IMR-90 (cell line): ENCODE data around the gene GALC. TPM values are rescaled to one million over a fixed set of nuclear protein-coding genes. Genes with fewer than 3 reads are reported as not detected.

Source experiments
- ATAC-seq: fragments of 200-7000 bp; cut with Tn5 transposase; 2 replicates; pipeline ENCODE4 v1.9.1; 2020; ENCODE audit warnings: low read depth, mild to moderate bottlenecking, moderate library complexity
- BruUV-seq: library from RNA; stranded (reverse); fragments of 400-500 nt; replicated peaks from 2 replicates; lab custom pipeline; 2021; lab: Mats Ljungman, UMichigan
- CTCF ChIA-PET: fragments of 300-600 bp; formaldehyde crosslinking; extraction: SDS; loops from one replicate; lab custom pipeline; 2021; ENCODE audit warnings: antibody characterized with exemption; lab: Yijun Ruan, JAX
- POLR2A ChIA-PET: fragments of 300-600 bp; sonication (Branson Sonifier 250); formaldehyde crosslinking; loops from one replicate; lab custom pipeline; 2022; ENCODE audit warnings: antibody characterized with exemption; ENCODE audit not compliant: unreplicated experiment; lab: Charles Lee
- DNase-seq: peaks from one replicate; pipeline ENCODE4 v3.0.0; 2013
- H2AFZ ChIP-seq: replicated peaks from 2 replicates; pipeline ENCODE3; 2013; ENCODE audit warnings: low read length, mild to moderate bottlenecking; ENCODE audit not compliant: poor library complexity
- H2AK5ac ChIP-seq: 2 replicates; pipeline ENCODE4 v1.6.1; 2013; ENCODE audit warnings: low read depth, low read length, inconsistent platforms
- H2AK9ac ChIP-seq: replicated peaks from 2 replicates; pipeline ENCODE3; 2013; ENCODE audit warnings: mild to moderate bottlenecking, low read depth, low read length, moderate library complexity; ENCODE audit not compliant: poor library complexity
- H2BK120ac ChIP-seq: 2 replicates; pipeline ENCODE4 v1.6.1; 2013; ENCODE audit warnings: low read depth, low read length, inconsistent platforms
- H2BK15ac ChIP-seq: 3 replicates; pipeline ENCODE4 v1.6.1; 2013; ENCODE audit warnings: low read depth, low read length, inconsistent platforms
- H2BK20ac ChIP-seq: 2 replicates; pipeline ENCODE4 v1.6.1; 2013; ENCODE audit warnings: low read depth, mild to moderate bottlenecking, inconsistent platforms, low read length, moderate library complexity
- H2BK5ac ChIP-seq: 2 replicates; pipeline ENCODE4 v1.6.1; 2013; ENCODE audit warnings: mild to moderate bottlenecking, low read depth, low read length, inconsistent platforms; ENCODE audit not compliant: poor library complexity, severe bottlenecking
- H3K14ac ChIP-seq: replicated peaks from 2 replicates; pipeline ENCODE4 v1.6.1; 2013; ENCODE audit warnings: low read depth, low read length, inconsistent platforms
- H3K18ac ChIP-seq: 2 replicates; pipeline ENCODE4 v1.6.1; 2013; ENCODE audit warnings: low read depth, low read length, control low read depth
- H3K23ac ChIP-seq: 2 replicates; pipeline ENCODE4 v1.6.1; 2013; ENCODE audit warnings: low read depth, low read length, inconsistent platforms
- H3K27ac ChIP-seq: 2 replicates; pipeline ENCODE4 v1.5.1; 2013; ENCODE audit warnings: mild to moderate bottlenecking, control low read depth, low read length; ENCODE audit not compliant: insufficient read depth
- H3K27me3 ChIP-seq: 2 replicates; pipeline ENCODE4 v1.6.1; 2013; ENCODE audit warnings: low read length; ENCODE audit not compliant: control insufficient read depth, insufficient read depth
- H3K36me3 ChIP-seq: 2 replicates; pipeline ENCODE4 v1.6.1; 2013; ENCODE audit warnings: low read length, mixed read lengths; ENCODE audit not compliant: control insufficient read depth, insufficient read depth
- H3K4ac ChIP-seq: 2 replicates; pipeline ENCODE4 v1.6.1; 2013; ENCODE audit warnings: low read depth, low read length, inconsistent platforms
- H3K4me1 ChIP-seq: 2 replicates; pipeline ENCODE4 v1.6.1; 2013; ENCODE audit warnings: low read length, mixed read lengths; ENCODE audit not compliant: control insufficient read depth, insufficient read depth
- H3K4me2 ChIP-seq: 2 replicates; pipeline ENCODE4 v1.6.1; 2013; ENCODE audit warnings: low read depth, mild to moderate bottlenecking, control low read depth, low read length, moderate library complexity
- H3K4me3 ChIP-seq: 2 replicates; pipeline ENCODE4 v1.5.1; 2013; ENCODE audit warnings: low read depth, mild to moderate bottlenecking, control low read depth, low read length, moderate library complexity; ENCODE audit not compliant: insufficient read depth
- H3K56ac ChIP-seq: 2 replicates; pipeline ENCODE4 v1.6.1; 2013; ENCODE audit warnings: low read length, inconsistent platforms; ENCODE audit not compliant: insufficient read depth; ENCODE audit errors: extremely low read depth
- H3K79me1 ChIP-seq, 2 experiments: 2 replicates each; pipeline ENCODE4 v1.6.1; 2013; ENCODE audit warnings: low read length in 2 of 2, inconsistent platforms in 1 of 2, low read depth in 1 of 2
- H3K9ac ChIP-seq: 2 replicates; pipeline ENCODE4 v1.6.1; 2013; ENCODE audit warnings: low read depth, low read length, control low read depth
- H3K9me1 ChIP-seq: 2 replicates; pipeline ENCODE4 v1.6.1; 2013; ENCODE audit warnings: low read length, inconsistent platforms; ENCODE audit not compliant: insufficient read depth
- H3K9me3 ChIP-seq: 2 replicates; pipeline ENCODE4 v1.6.1; 2013; ENCODE audit warnings: low read length; ENCODE audit not compliant: control insufficient read depth, insufficient read depth
- H4K20me1 ChIP-seq: 2 replicates; pipeline ENCODE4 v1.6.1; 2013; ENCODE audit warnings: low read length, inconsistent platforms; ENCODE audit not compliant: insufficient read depth
- H4K5ac ChIP-seq: 2 replicates; pipeline ENCODE4 v1.6.1; 2013; ENCODE audit warnings: mild to moderate bottlenecking, low read depth, low read length, control low read depth
- H4K8ac ChIP-seq, 2 experiments: 2 replicates each; pipeline ENCODE4 v1.6.1; 2013; ENCODE audit warnings: low read depth in 2 of 2, low read length in 2 of 2, control low read depth in 1 of 2, inconsistent platforms in 1 of 2
- H4K91ac ChIP-seq: 2 replicates; pipeline ENCODE4 v1.6.1; 2013; ENCODE audit warnings: low read depth, low read length, inconsistent platforms; ENCODE audit not compliant: insufficient read depth
- RFX5 ChIP-seq: IDR thresholded peaks from 2 replicates; pipeline ENCODE4 v1.8.0; 2012; ENCODE audit warnings: low read depth, mild to moderate bottlenecking, low read length, moderate library complexity
- WGBS, 2 experiments: methylation state at CpG; one replicate each; pipeline versions ENCODE4 v1.1.5 to v1.1.7; 2013; ENCODE audit warnings: missing lambda C conversion rate in 2 of 2; ENCODE audit not compliant: insufficient read length in 1 of 2; ENCODE audit errors: extremely low coverage in 2 of 2; 5-methylcytosine and 5-hydroxymethylcytosine counted together
- dilution Hi-C: fragments of 300-500 bp; cut with HindIII; formaldehyde crosslinking; loops from one replicate; pipeline ENCODE4 v1.14.3; 2018; ENCODE audit warnings: low sequenced_read_pairs; ENCODE audit not compliant: unreplicated experiment
- in situ Hi-C: fragments of 300-500 bp; cut with MboI; formaldehyde crosslinking; loops from 3 replicates; pipeline ENCODE4 v1.14.3; 2019; ENCODE audit warnings: low sequenced_read_pairs, inconsistent platforms, mixed read lengths
- intact Hi-C: fragments of 100-400 bp; cut with micrococcal nuclease; formaldehyde crosslinking; loops from 2 replicates; pipeline ENCODE4 v1.10.0; 2022
- polyA plus RNA-seq, 3 experiments: library from polyadenylated mRNA; depleted of rRNA; stranded (reverse); fragments of >200 nt; gene quantifications; 2 replicates each; pipeline ENCODE4 v1.2.3, GENCODE V29; 2012; ENCODE audit warnings: low replicate concordance in 1 of 3
- total RNA-seq: library from RNA; depleted of rRNA; stranded (reverse); fragments of >200 nt; gene quantifications from 2 replicates; pipeline ENCODE4 v1.2.3, GENCODE V29; 2012
- TF ChIP-seq, protein P1 (sequence below): fragments of 150-350 bp; IDR thresholded peaks from 2 replicates; pipeline ENCODE4 v1.6.1; 2017; ENCODE audit warnings: mild to moderate bottlenecking, antibody characterized with exemption, low read length, low read depth

Gene GALC
- total and polyA plus RNA-seq, 2 of the 4 experiments (the other 2 are of a cell fraction), result 6.3 to 7.9 TPM

GRCh38 chr14:87995500-87996290 is 2.7 kb upstream of the GALC start (continued):
- TF ChIP-seq, protein P1, sequence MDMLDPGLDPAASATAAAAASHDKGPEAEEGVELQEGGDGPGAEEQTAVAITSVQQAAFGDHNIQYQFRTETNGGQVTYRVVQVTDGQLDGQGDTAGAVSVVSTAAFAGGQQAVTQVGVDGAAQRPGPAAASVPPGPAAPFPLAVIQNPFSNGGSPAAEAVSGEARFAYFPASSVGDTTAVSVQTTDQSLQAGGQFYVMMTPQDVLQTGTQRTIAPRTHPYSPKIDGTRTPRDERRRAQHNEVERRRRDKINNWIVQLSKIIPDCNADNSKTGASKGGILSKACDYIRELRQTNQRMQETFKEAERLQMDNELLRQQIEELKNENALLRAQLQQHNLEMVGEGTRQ, result no peak

- no peak for TF ChIP-seq RFX5
- no peaks in the 10 kb centered on the region for H3K36me3 ChIP-seq
- H3K18ac ChIP-seq, result peak overlapping the region; percentile 33; the same call in 1 of the 2 replicates
- CTCF ChIA-PET, result no interaction called here
- no peak overlapping the region for H3K4ac ChIP-seq
- no peak overlapping the region for H3K4me2 ChIP-seq
- H3K56ac ChIP-seq, result no peak overlapping the region
- DNase-seq (no peak), ATAC-seq (no peak)
- no peak overlapping the region for H3K14ac ChIP-seq
- no peak overlapping the region for H3K9ac ChIP-seq
- intact Hi-C loops (no loop called here), in situ Hi-C loops (no loop called here), dilution Hi-C loops (no loop called here)
- peak overlapping the region in 1 of 2 experiments; percentile 32; a peak in 1 of 4 replicates for H4K8ac ChIP-seq
- no TSS peak for BruUV-seq
- H3K9me3 ChIP-seq, result no peaks in the 10 kb centered on the region
- WGBS, 2 experiments, result 92% methylated on average over 2 of the region's 6 CpGs; no CpG with 5 or more reads in 1 of the 2 experiments
- H2AK9ac ChIP-seq, result no peak overlapping the region
- no peak overlapping the region for H2BK15ac ChIP-seq
- no peak overlapping the region for H2BK20ac ChIP-seq
- H3K4me1 ChIP-seq, result peaks cover 8% of the 10 kb centered on the region
- 0 out of 2 replicates have a peak overlapping the region, but pooled peaks have one; percentile 2 for H2AK5ac ChIP-seq
- H2AFZ ChIP-seq, result no peak overlapping the region
- no peak overlapping the region for H3K23ac ChIP-seq
- no peak overlapping the region for H3K27ac ChIP-seq
- H3K27me3 ChIP-seq, result no peaks in the 10 kb centered on the region; the same call in 1 of the 2 replicates
- no peak overlapping the region for H2BK120ac ChIP-seq
- no peak overlapping the region for H2BK5ac ChIP-seq
- no peak overlapping the region for H3K4me3 ChIP-seq
- H4K5ac ChIP-seq, result no peak overlapping the region
- H3K79me1 ChIP-seq, result peaks cover 0 to 9% of the 10 kb centered on the region in 2 experiments; a peak in 1 of 4 replicates
- H3K9me1 ChIP-seq, result peaks cover 3% of the 10 kb centered on the region; the same call in 1 of the 2 replicates
- no peaks in the 10 kb centered on the region for H4K20me1 ChIP-seq
- POLR2A ChIA-PET, result no interaction called here
- peak overlapping the region; percentile 23; the same call in 1 of the 2 replicates for H4K91ac ChIP-seq
Measured at GRCh38 chr14:87994974-87995373, 2.0 kb upstream of the GALC start.
